GM21526 (cell line): ENCODE data around the gene DNAH11.
"Not testable (repeated sequence)": the region's sequence is repeated elsewhere in the genome, so short reads cannot be mapped to it uniquely, and the experiment has no call there.

Experiments used
- ATAC-seq: cut with Tn5 transposase; IDR thresholded peaks from one replicate; pipeline ENCODE4 v1.9.1; 2021; ENCODE audit warnings: moderate library complexity; ENCODE audit not compliant: unreplicated experiment, low FRiP score

Gene DNAH11

DNA sequence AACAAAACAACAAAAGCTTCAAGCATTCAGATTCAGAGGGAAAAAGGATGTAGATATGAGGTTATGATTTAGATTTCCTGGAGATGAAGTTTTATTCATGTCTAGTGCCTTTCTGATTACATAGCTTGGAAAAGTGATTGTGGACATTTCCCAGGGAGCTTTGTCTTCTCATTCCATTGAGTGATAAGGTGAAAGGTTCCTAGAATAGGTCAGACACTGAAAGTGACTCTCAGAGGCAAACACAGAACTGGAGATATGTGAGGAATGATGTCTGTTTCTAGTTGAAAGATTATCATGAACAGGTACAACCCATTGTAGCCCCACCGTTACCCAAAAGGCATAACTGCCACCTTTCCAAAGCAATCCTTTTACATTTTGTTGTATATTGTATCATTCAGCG lies 223.4 kb downstream of the DNAH11 start:
- no peak for ATAC-seq

DNA sequence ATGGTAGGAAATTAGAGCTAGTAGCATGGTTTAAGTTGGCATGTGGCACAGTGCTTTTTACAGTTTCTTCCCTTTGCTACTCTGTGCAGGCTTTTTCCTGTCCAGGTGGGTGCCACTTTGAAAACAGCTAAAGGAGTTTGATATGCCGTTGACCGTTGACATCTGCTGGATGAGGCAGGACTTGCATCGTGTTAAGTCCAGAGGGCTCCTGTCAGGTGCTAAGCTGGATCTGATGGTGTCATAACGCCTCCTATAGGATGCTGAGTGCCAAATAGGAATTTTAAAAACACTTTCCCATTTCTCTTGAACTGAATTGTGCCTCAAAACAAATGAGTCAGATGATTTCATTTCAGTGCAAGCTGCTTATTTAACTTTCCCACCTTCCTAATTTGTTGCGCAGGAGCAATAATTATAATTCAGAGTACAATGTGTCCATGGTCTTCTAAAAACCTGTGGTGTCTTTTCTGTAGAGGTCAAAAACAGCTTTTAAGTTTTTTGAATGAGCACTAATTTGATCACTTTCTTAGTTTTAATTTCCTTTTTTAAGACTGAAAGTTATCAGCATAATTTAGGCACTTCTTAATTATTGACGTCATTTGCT lies 224.6 kb downstream of the DNAH11 start:
- peak; percentile 92 for ATAC-seq

- no peak for ATAC-seq
Observed at GRCh38 chr7:21768279-21768678, 225.4 kb downstream of the DNAH11 start.

DNA sequence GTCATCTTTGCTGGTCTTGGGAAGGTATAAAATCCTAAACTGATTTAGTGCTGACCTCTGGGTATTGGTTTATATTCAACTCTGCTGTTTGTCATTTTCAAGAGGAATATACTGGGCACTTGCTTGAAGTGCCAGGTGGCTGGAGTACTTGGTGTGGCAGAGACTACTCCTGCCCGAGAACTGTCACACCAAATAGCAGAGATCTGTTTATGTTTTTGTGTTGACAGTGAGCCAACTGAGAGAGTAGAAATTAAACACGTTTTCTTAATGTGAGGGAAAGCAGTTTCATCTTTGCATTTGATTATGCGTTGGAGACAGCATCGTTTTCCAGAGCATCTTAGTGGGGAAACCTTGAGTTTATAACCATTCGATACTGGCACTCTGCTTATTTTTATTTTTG lies 228.4 kb downstream of the DNAH11 start:
- ATAC-seq, result no peak

DNA sequence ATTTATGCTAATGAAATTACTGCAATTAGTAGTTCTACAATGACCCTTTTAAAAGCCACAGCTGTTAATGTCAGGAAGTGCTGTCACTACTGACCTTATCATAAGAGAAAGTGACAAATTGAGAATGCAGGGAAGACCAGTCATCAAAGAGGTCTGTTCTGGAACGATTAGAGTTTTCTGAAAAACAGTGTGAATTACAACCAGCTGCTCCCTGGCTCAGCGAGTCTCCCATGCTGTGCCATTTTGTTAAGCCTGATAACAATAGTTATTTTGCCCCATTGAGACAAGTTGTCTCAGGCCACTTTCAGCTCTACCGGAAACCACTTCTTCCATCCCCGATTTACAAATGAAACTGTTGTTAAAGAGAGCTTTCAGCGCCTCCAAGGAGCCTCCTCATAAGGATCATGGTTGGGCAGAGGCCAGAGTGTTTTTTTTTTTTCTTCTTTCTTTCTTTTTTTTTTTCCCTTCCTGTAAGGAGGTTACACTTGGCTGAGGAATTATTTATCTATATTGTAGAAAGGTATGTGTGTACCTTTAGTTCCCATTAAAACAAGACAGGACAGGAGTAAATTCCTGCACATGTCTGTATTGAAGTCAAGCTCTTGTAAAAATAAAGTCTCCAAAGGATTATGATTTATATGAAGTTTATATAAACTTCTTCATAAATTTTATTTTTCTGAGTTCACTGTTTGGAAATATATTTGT lies 229.2 kb downstream of the DNAH11 start:
- ATAC-seq, result no peak

GRCh38 chr7:21773326-21773725 lies 230.5 kb downstream of the DNAH11 start:
- no peak for ATAC-seq

GRCh38 chr7:21777921-21778320 lies 235.1 kb downstream of the DNAH11 start:
- ATAC-seq, result no peak

- ATAC-seq, result no peak
Observed at GRCh38 chr7:21778953-21779352, 236.1 kb downstream of the DNAH11 start.

DNA sequence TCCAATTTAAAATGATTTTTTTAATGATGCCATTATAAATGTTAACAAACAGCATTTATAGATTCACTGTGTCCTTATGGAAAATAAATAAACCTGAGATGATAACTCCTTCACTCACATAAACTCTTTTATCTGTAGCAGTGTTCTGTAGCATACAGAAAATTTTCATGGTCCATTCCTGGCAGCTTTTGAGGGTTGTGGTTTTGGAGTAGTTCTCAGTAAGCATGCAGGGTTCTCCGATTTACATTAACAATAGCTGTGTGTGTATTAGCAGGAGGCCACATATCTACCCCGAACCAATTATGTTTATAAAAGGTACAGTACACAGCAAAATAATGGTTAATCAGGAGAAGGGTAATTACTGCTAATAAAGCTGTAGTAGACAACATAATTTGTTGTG lies 240.2 kb downstream of the DNAH11 start:
- ATAC-seq, result no peak

- no peak for ATAC-seq
Observed at GRCh38 chr7:21784989-21785388, 242.2 kb downstream of the DNAH11 start.

- no peak for ATAC-seq
Observed at GRCh38 chr7:21805791-21806190, 263.0 kb downstream of the DNAH11 start.

DNA sequence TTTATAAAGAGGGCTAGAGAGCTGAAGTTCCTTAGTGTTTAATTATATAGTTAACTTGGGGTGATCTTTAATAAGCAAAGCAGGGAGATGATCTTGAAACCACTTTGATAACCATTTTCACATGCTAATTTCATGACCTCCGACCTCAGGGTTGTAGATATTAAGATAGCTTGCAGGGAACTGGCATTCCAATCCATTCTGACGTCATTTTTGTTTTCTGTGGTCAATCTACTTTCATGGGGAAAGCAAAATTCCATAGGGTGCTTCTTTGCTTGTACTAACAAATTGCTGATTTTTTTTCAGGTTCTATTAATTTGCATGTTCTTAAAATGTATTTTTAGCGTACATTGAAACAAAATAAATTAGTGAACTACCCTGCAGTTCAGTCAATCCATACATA lies 263.5 kb downstream of the DNAH11 start:
- ATAC-seq, result no peak

GRCh38 chr7:21819048-21819447 lies 276.2 kb downstream of the DNAH11 start:
- ATAC-seq, result no peak

- no peak for ATAC-seq
Observed at GRCh38 chr7:21828841-21829240, 286.0 kb downstream of the DNAH11 start.

DNA sequence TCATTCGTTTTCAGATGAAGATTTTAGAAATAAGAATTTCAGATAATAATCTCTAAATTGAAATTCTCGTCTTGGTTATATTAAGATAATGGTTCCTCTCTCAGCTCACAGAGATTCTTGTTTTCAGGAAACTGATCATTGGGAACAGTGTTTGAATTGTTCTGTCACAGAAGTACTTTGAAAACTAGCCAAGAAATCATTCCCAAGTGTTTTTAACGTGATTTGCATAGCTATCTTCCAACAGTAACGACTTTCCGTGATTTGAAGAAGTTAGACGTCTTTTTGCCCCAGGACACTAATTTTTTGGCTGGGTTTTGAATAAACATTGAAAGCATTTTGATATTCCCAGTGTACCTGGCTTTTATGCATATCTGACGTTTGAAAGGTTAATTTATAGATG lies 286.9 kb downstream of the DNAH11 start:
- no peak for ATAC-seq

- ATAC-seq, result no peak
Observed at GRCh38 chr7:21844742-21845141, 301.9 kb downstream of the DNAH11 start.

GRCh38 chr7:21850531-21851285 lies 307.9 kb downstream of the DNAH11 start:
- no peak for ATAC-seq

GRCh38 chr7:21851559-21851967 lies 308.7 kb downstream of the DNAH11 start:
- no peak for ATAC-seq

- not testable (repeated sequence) for ATAC-seq
Observed at GRCh38 chr7:21865631-21866204, 322.9 kb downstream of the DNAH11 start.

DNA sequence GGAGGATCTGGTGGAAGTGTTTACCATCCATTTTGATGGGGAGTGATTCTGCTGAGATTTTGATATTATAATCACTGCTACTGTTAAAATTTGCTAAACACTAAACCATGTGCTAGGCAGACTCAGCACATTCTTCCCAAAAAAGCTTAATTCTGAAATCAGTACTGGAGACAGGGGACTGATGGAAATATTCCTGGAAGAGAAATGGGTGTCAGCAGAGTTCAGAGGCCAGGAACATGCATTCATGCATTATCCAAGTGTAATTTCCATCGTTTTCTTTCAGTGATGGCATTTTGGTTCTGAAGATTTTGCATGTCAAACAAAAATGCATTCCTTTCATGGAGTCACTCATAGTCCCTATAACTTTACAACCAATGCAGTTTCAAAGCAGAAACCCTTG lies 323.9 kb downstream of the DNAH11 start:
- ATAC-seq, result no peak

DNA sequence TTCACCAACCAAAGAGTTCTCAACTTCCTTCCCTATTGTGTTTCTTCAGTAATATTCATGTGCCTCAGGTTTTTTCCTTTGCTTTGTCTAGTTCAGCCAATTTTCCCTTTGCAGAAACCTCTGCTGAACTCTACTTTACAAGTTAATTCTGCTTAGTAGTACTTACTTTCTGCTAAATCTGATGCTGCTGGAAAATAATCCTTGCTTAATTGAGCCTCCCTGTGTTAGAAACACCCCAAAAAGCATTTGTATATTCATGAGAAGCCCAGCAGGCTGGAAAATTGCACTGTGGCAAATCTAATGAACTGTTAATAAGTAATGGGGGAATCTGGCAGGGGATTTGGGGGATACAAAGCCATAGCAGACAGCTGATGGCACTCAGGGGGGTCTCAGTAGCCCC lies 324.4 kb downstream of the DNAH11 start:
- ATAC-seq, result no peak
